HCT116 (cell line): ENCODE results near the gene USF1.
"Not testable (repeated sequence)": the region's sequence is repeated elsewhere in the genome, so short reads cannot be mapped to it uniquely, and the experiment has no call there.

ENCODE experiments used
- POLR2A ChIP-seq: IDR thresholded peaks from 2 replicates; pipeline ENCODE4 v1.7.0; 2011; ENCODE audit warnings: borderline replicate concordance; ENCODE audit not compliant: insufficient read depth, insufficient read length; ENCODE audit errors: extremely low read depth
- POLR2AphosphoS5 ChIP-seq: IDR thresholded peaks from 2 replicates; pipeline ENCODE4 v1.6.1; 2011; ENCODE audit warnings: mild to moderate bottlenecking, low read depth, low read length, moderate library complexity
- RAD21 ChIP-seq: IDR thresholded peaks from 2 replicates; pipeline ENCODE4 v1.6.1; 2012; ENCODE audit warnings: low read depth, mild to moderate bottlenecking
- ZNF274 ChIP-seq: fragments of 200-500 bp; sonication (Bioruptor generic); IDR thresholded peaks from 2 replicates; pipeline ENCODE4 v1.6.1; 2014; ENCODE audit warnings: mild to moderate bottlenecking, low read depth, low read length, inconsistent platforms
- TF ChIP-seq, protein P1 (sequence below), 3 experiments: fragments of 200-600 bp in 1 of 3; sonication (generic) in 1 of 3; IDR thresholded peaks in 2 of 3; conservative IDR thresholded peaks in 1 of 3; 2 replicates each; pipeline ENCODE4 v1.5.1; 2012 to 2017; ENCODE audit warnings: low read depth in 2 of 3, low read length in 2 of 3, antibody characterized with exemption in 1 of 3, borderline replicate concordance in 1 of 3, control low read depth in 1 of 3, mild to moderate bottlenecking in 1 of 3, mixed read lengths in 1 of 3, mixed run types in 1 of 3, moderate library complexity in 1 of 3; ENCODE audit not compliant: insufficient read depth in 1 of 3

DNA sequence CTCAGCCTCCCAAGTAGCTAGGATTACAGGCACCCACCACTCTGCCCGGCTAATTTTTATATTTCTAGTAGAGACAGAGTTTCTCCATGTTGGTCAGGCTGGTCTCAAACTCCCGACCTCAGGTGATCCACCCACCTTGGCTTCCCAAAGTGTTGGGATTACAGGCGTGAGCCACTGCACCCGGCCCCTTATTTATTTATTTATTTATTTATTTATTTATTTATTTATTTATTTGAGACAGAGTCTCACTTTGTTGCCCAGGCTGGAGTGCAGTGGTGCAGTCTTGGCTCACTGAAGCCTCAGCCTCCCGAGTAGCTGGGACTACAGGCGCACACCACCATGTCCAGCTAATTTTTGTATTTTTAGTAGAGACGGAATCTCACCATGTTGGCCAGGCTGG, 19.9 kb upstream of the USF1 start:
- TF ChIP-seq POLR2A, POLR2AphosphoS5, ZNF274, RAD21: not testable (repeated sequence)
- TF ChIP-seq, protein P1, sequence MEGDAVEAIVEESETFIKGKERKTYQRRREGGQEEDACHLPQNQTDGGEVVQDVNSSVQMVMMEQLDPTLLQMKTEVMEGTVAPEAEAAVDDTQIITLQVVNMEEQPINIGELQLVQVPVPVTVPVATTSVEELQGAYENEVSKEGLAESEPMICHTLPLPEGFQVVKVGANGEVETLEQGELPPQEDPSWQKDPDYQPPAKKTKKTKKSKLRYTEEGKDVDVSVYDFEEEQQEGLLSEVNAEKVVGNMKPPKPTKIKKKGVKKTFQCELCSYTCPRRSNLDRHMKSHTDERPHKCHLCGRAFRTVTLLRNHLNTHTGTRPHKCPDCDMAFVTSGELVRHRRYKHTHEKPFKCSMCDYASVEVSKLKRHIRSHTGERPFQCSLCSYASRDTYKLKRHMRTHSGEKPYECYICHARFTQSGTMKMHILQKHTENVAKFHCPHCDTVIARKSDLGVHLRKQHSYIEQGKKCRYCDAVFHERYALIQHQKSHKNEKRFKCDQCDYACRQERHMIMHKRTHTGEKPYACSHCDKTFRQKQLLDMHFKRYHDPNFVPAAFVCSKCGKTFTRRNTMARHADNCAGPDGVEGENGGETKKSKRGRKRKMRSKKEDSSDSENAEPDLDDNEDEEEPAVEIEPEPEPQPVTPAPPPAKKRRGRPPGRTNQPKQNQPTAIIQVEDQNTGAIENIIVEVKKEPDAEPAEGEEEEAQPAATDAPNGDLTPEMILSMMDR (IDR thresholded peaks at IDR 0.05 in 2 of 3, conservative IDR thresholded peaks at IDR 0.05 in 1 of 3; ENCODE audit: borderline replicate concordance in 1 of 3, insufficient read depth in 1 of 3, low read depth in 2 of 3, low read length in 2 of 3), result not testable (repeated sequence)
